ENCODE results near the gene MLLT1.

The MLLT1 gene

DNA sequence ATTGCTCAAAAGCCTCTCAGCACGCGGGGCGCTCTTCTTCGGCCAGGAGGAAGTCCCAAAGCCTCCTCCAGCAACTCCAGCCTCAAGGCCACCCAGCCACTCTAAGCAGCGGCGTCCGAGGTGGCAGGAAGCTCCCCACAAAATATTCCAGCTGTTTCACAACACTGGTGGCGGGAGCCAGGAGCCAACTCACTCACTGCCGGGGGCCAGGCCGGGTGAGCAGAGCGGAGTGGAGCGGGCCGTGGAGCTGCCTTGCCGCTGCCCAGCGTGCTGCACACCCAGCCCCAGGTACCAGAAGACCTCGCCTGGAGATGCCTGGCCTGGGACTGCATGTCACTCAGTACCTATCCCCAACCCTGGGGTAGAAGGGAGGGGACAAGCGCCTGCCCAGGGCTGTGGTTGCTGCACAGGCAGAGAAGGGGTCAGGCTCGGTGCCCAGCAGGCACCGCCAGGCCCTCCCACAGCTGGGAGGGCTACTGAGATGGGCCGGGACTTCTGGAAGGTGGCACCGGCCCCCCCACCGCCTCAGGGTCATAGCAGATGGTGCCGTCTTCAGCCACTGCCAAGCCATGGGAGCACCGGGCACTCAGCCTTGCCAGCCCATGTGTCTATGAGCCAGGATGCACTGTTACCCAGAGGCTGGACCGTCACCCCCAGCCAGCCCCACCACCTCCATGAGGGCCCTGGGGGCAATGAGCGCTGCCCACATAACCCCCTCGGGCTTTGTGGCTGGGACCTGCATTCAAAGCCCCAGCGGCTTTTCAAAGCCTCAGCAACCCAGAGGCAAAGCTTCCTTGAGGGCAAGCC, 59.2 kb downstream of the MLLT1 start:
- no peak for DNase-seq

DNA sequence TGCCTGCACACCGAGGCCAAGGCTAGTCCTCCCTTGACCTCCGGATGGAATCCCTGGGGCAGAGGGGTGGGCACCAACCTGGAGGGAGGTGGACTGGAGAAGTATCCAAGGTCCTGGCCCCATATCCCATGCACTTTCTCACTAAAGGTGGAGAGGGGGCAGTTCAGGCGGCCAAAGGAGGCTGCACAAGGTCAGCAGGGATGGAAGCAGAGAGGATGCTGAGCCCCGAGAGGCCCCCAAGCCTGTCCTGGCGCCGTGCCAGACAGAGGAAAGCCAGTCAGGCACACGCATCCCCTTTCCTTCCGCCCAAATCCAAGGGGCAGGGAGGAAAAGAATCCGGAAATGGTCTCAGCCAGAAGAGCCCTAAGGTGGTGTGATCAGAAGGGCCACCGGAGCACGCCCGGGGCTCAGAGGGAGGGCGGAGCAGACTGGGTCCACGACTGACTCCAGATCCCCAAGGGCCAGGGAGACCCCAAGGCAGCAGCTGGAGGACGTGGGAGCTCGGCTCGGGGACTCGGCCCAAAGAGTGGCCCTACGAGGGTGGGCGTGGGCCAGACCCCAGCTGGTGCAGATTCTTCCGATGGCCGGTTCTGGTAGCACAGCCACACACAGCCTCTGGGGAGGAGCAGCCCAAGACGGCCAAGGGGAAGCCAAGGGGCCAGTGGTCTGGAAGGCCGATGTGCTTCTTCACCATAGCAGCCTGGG, 60.0 kb downstream of the MLLT1 start:
- DNase-seq: no peak

DNA sequence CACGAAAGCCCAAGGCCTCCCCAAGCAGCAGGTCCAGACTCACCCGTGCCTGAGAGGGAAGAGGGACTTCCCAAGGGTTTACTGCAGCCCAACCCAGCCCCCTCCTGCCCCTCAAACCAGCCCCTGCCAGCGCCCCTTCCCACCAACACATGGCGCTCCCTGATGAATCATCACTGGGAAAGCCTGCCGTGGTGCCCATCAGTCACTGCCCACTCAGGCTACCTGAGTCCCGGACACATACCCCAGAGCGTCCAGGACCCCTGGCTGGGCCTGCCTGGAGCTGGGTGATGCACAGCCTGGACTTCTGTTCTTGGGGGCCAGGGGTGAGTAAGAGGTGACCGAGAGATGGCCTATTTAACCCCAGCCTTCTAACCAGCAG, 60.6 kb downstream of the MLLT1 start:
- DNase-seq: no peak

DNA sequence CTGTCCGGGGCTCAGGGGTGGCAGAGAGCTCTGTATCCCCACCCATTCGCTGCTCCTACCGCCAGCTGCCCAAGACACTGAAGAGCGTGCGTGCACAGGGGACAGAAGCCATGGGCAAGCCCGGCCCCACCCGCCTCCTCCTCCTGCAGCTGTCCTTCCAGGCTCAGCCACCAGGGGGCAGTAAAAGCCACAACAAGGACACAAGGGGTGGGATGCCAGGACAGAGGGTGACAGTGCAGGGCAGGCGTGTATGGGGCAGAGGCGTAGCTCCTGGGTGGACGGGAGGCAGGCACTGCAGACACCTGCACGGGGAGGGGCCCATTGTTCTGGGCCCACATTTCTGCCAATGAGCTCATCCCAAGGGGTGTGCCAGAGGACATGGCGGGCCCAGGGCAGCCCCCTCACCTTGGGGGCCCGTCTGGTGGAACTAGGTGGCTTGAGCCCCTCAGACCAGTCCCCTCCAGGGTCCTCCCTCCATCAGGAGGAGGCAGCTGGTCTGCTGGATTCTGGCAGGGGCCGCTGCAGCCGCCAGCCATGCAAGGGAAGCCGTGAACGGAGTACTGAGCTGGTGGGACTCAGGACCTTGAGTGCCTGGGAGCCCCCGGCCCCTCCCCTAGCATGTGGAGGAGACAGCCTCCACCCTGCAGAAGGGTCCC, 61.2 kb downstream of the MLLT1 start:
- peak; percentile 78 to 82 for DNase-seq

DNA sequence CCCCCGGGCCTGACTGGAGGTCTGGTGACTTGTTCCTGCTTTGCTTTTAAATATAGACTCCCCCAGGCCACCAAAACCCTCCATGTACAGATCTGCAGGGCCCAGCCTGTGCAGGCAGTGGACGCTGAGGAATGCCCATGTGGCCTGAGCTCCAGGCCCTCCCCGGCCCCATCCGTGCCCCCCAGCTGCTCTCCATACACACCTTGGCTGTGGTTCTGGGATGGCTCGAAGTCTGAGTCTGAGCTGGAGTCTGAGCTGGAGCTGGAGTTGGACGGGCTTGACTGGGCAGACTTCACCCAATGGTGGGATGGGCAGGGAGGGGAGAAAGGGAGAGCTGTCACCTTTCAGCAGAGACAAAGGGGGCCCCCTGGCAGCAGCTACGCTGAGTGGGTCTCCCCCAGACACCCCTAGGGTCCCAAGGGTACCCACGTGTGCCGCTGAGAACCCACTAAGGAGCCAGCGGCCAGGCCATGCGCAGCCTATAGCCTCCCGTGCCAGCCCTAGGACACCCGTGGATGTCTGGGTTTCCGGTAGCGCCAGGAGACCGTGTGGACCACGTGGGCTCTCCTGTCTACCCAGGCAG, 61.9 kb downstream of the MLLT1 start:
- no peak for DNase-seq

DNA sequence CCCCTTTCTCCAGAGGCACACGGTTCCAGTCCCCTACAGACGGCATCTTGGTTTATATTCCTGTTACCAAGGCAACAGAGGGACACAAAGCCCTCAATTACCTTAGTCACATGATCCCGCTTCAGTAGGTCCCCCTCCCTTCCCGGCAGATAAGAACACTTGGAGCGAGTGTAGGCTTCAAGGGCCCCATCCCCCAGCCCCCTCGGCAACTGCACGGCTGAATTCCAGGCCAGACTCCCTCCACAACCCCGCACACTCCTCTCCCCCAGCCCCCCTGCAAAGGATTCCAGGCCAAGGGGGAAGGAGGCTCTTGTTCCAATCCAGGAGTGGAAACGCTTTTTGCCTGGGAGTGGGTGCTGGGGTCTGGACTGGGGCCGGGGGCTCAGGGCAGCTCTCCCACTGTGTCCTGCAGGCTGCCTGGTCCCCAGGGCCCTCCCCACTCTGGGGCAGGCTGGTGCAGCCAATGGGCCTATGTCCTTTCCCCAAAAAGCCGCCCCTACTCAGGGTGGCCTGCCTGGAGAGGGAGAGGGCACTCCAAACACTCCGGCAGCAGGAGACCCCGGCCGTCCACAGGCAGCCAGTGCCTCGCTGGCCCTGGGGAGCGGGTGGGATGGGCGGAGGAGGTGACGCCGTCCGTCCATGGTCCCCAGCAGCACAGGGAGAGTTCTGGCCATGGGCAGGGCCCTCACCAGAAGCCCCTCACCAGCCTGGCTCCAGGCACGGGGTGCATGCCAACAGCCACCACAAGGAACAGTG, 62.6 kb downstream of the MLLT1 start:
- DNase-seq: no peak

DNA sequence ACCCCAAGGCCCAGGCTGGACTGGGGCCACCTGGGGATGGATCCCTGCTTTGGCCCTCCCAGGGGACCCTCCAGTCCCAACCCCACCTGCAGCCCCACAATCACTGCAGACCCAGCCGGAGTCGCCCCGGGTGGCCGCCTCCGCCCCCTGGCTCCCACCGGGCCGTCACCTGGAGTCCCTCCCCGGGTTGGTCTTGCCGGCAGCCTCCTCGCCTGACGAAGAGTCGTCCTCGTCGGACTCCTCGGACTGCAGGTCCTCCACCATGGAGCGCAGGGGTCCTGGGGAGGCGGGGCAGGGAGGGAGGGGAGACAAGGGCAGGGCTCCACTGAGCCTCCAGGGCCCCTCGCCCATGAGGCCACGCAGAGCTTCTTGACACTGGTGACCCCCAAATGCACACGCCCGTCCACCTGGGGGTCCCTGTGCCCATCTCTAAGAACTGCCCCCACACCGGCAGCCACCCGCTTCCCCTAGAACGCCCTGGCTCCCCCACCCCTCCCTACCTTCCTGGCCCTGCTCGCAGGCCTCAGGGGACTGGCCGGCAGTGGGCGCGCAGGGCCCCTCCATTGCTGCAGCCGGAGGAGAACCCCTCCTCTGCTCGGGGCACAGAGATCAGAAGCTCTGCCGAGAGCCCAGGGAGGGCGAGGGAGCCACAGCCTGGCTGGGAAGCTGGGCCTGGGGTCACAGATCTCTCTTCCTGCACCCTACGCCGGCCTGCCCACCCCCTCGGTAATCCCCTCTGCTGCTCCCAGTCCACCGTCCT, 63.4 kb downstream of the MLLT1 start:
- DNase-seq: no peak

DNA sequence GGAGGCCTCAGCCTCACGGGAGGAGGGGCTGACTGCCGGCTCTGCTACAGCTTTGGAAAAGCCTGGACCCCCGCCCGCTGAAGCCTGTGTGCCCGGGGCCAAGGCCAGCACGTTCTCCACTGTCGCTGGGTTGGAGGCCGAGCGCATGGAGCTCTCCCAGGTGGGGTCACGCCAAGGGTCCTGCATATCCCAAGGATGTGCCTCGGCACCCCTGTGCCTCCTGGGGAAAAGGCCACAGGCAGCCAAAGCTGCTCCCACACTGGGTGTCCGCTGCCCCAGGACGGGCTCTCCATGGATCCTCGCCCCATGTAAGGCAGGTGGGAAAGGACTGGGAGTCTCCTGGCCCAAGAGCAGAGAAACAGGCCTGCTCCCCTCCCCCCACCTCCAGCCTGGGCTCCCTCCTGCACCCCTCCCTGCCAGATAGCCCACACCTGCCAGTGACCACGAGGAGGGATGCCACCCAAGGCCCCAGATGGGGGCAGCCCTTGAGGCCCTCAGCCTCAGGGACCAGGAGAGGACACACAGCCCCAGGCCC, 64.0 kb downstream of the MLLT1 start:
- DNase-seq: no peak

DNA sequence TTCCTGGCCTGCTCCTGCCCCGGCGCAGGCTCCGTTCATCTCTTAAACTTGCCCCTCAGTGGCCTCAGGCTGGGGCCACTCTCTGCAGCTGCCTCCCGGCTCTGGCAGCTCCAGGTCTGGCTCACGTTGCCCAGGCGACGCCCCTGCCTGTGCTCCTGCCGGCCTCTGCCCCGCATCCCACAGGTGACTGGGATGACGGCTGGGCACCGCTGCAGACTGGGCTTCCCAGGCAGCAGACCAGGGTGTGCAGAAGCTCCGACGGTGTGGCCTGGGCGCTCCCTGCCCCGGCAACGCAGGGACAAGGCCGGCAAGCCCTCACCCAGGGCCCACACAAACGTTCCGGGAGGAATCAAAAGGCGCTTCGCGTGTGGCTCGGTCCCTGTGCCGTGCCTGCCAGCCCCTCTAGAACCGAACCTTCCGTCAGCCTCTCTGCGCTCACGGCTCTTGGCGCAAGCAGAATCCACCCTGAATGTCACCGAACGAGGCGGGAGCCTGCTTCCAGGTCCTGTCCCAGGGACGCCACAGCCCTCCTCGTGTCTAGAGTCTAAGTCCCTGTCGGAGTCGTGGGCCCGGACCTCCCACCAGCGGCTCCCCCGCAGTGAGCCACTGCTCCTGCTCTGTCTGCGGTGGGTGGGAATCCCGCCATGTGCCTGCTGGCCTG, 64.8 kb downstream of the MLLT1 start:
- no peak for DNase-seq

DNA sequence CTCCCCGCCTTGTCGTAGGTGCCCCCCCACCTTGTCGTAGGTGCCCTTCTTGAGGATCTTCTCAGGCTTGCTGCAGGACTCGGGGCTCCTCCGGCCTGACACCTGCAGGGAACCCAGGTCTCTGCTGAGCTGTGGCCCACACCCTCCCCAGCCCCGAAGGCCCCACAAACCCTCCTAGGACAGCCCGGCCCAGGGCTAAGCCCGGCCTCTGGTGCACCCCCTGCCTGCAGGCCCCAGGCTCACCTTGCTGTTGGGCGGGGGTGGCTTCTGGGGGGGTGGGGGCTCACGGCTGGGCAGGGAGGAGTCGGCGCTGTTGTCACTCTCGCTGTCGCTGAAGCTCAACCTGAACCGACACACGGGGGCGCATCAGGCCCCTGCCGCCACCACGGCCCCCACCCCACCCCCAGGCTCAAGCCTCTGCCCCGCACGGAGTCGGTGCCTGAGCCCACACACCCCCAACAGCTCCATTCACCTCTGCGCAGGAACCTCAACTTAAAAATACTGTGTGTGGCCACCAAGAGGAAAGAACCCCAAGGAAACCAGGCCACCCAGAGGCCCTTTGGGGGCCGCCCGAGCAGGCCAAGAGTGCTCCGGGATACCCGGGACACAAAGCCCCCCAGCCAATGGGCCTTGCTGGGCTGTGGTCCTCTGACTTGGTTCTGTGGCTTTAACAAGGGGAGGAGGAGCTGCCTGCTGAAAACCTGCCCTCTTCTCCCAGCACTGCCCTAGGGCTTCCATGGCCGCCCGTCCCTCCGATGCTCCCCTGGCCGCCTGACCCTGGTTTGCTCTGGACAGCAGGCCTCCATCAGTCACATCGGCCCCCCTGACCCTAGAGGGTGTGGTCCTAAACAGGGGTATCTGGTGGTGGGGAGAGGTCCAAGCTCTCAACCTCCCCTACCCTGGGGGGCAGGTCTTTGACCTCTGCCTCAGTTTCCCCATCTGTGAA, 65.8 kb downstream of the MLLT1 start:
- DNase-seq: no peak

DNA sequence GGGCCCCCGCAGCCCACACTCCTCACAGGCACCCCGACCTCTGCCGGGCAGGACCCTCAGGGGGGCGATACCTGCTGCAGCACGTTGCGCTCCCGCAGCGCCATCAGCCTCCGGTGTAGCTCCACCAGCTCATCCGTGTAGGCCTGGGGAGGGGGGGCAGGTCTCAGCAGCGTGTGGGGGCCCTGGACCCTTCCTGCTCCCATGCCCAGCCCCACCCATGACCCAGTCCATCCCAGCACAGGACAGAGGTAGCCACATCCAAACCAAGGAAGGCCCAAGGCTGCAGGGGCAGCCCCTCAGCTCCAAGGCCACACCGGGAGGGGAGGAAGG, 66.5 kb downstream of the MLLT1 start:
- DNase-seq: no peak

DNA sequence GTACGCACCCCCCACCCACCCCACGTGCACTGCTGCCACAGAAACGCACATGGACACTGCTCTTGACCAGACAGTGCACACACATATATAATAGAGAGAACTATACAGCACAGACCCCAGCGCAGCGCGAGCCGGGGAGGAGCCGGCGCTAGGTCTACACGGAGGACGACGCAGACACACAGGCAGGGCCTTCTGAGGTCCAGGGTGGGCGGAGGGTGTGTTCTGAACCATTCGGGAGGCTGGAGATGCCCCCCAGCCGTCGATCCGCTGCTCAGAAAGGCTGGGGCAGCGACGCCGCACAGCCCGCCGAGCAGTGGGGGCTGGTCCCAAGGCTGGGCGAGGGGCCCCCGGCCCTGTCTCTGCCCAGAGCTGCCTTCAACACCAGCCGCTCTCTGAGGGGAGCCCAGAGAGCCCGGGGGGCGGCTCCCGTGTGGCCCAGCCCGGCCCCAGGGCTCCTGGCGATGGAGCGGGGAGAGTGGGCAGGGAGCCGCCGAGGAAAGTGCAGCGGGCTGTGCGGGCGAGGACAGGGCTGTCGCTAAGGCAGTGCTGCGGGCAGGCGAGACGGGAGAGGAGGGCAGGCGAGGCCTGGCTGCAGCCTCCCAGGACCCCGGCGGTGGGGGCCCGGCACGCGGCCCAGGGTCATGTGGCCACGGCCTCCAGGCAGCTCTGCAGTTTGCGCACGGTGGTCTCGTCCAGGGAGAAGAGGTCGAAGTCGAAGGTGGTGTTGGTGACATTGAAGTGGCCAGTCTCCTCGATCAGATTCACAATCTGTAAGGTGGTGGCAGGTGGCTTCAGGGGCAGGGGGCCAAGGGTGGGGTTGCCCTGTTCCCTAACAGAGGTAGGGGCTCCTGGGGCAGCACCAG, 67.1 kb downstream of the MLLT1 start:
- no peak for DNase-seq

DNA sequence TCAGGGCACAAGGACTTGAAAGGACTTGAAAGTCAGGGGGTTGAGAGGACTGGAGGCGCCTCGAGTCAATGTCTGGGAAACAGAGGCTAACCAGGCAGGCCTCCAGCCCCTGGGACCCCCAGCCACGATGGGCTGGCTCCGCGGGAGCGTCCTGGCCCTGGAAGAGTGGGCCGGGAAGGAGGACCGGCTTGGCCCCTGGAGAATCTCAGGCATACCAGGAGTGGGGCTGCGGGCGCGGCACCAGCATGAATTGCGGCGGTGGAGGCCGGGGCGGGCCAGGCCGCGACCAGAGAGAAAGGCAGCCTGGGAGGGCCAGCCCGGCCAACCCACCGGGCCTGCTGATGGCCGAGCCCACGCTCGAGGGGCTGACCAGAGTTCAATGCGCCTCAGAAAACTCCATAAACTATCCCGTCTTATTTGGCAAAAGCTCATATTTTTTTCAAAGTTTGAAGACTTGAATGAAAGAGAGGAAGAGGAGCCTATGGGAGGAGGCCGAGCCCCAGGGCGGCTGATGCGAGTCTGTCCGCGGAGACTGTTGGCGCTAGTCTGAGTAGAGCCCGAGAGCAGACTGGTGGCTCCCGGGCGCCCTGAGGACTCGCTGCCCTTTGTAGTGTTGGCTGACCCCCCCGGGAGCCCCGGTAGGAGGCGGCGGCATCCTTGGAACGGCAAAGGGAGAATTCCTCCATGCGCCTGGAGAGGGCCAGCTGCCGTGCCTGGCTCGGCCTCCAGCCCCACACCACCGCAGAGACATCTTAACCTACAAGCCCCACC, 68.0 kb downstream of the MLLT1 start:
- DNase-seq: no peak

DNA sequence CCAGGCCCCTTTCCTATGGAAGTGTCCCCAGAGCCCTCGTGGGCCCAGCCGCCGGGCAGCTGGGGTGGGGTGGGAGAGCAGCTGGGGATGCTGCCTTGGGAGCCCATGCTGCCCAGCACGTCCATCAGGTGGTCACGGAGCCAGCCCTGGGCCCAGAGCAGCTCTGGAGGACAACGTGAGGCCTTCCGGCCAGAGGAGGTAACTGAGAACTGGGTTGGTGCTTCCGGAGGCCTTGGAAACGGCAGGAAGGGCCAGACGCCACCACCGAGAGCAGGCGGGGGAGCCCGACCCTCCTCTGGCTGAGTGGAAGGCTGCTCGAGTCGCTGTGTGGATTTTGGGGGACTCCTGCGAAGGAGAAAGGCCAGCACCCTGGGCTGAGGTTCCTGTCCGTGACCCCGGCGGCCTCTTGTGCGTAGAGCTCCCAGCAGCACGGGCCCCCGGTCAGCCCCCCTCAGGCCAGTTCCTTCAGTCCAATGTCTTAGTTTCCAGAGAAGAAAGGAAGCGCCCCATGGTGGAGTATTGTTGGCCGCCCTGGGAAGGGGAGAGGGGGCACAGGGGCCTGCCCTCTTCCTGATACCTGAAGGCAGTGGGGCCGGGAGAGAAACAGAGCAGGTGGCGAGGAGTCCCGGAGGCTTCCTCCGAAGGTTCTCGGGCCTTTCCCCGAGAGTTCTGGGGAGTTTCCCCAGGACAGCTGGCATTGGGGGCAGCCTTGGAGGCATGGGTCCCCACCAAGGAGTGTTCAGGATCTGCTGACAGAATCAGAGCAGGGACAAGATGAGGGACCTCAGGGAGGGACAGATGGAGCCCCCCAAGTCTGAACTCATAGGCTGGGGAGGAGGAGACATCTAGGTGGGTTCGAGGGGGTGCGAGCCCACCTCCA, 68.8 kb downstream of the MLLT1 start:
- no peak for DNase-seq

DNA sequence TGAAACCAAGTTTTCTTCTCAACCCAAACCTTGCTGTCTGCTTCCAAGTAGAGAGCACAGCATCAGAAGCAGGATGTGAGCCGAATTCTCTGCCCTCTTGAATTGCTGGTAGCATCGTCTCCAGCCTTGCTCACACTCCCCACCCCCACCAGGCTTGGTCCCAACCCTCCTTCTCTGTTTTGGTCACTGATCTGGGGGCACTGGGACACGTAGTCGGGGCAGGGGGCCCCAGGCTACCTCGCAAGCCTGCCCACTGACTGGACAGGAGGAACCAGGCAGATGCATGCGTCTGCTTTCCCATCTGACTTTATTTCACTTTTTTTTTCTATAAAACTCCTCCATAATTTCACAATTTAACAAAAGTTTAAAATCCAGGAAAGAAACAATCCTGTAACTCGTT, 69.7 kb downstream of the MLLT1 start:
- DNase-seq: no peak

DNA sequence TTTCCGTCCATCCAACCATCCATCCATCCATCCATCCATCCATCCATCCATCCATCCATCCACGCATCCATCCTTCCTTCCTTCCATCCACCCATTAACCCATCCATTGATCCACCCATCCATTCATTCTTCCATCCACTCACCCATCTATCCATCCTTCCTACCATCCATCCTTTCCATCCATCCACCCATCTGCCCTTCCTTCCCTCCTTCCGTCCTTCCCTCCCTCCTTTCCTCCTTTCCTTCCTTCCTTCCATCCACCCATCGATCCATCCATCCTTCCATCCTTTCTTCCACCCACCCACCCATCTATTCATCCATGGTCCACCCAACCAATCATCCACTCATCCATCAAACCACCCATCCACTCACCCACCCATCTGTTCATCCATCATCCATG, 70.1 kb downstream of the MLLT1 start:
- no peak for DNase-seq

DNA sequence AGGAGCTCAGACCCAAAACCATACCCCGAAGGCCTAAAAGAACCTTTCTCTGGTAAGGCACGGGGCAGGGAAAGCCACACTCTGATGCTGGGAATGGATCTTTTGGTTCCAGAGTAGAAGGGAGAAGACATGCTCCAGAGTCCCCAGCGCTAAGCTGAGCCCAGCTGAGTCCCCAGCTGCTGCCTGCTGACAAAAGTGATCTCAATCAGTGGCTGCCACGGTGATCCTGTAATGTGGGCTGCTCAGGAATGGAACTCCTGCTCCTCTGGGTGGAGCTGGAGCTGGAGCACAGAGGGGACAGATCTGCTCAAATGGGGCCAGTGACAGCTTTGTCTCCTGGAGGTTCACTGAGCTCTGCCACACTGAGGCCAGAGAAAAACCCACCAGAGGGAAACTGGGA, 70.5 kb downstream of the MLLT1 start:
- no peak for DNase-seq
